SK-N-SH (cell line): Measurements from ENCODE around the gene GASK1A. TPM values are rescaled to one million over a fixed set of nuclear protein-coding genes. Genes with fewer than 3 reads are reported as not detected.

Source experiments
- CTCF ChIA-PET: fragments of 300-600, 350-600 bp; formaldehyde crosslinking; extraction: SDS; loops from one replicate; lab custom pipeline; 2021; lab: Yijun Ruan, JAX
- POLR2A ChIA-PET: fragments of 350-600 bp; sonication (Branson Sonifier 250); formaldehyde crosslinking; extraction: SDS; loops from one replicate; lab custom pipeline; 2020; ENCODE audit warnings: antibody characterized with exemption, inconsistent platforms; lab: Yijun Ruan, JAX
- DNase-seq: peaks from one replicate; pipeline ENCODE4 v3.0.0; 2012
- H2AFZ ChIP-seq: fragments of 200-600 bp; sonication (generic); 2 replicates; pipeline ENCODE4 v1.8.1; 2016; ENCODE audit warnings: antibody characterized with exemption, mild to moderate bottlenecking, low read depth
- H3F3A ChIP-seq: fragments of 200-600 bp; sonication (generic); replicated peaks from 2 replicates; pipeline ENCODE3; 2016; ENCODE audit warnings: antibody characterized with exemption, mild to moderate bottlenecking; ENCODE audit not compliant: insufficient read depth
- H3K27ac ChIP-seq, 2 experiments: fragments of 200-500 bp in 1 of 2; fragments of 200-600 bp in 1 of 2; sonication (Bioruptor generic) in 1 of 2; sonication (generic), shearing (Covaris generic) in 1 of 2; 2 replicates each; pipeline versions ENCODE4 v1.5.1 to v1.6.1; 2014 to 2016; ENCODE audit warnings: low read depth in 2 of 2, inconsistent platforms in 1 of 2, low read length in 1 of 2, mild to moderate bottlenecking in 1 of 2, mixed read lengths in 1 of 2
- H3K27me3 ChIP-seq: fragments of 200-600 bp; sonication (generic), shearing (Covaris generic); 2 replicates; pipeline ENCODE4 v1.6.1; 2016; ENCODE audit warnings: mixed run types; ENCODE audit not compliant: insufficient read depth
- H3K36me3 ChIP-seq, 2 experiments: fragments of 200-500 bp in 1 of 2; fragments of 200-600 bp in 1 of 2; sonication (Bioruptor generic) in 1 of 2; sonication (generic) in 1 of 2; replicated peaks in 1 of 2; 2 replicates each; pipeline versions ENCODE3 to v1.5.1; 2014 to 2016; ENCODE audit warnings: low read length in 1 of 2, mild to moderate bottlenecking in 1 of 2; ENCODE audit not compliant: insufficient read depth in 2 of 2, control insufficient read depth in 1 of 2
- H3K4me1 ChIP-seq, 2 experiments: fragments of 200-500 bp in 1 of 2; fragments of 200-600 bp in 1 of 2; sonication (Bioruptor generic) in 1 of 2; sonication (generic), shearing (Covaris generic) in 1 of 2; 2 replicates each; pipeline versions ENCODE4 v1.5.1 to v1.6.1; 2014 to 2016; ENCODE audit warnings: low read depth in 1 of 2, low read length in 1 of 2, mixed run types in 1 of 2; ENCODE audit not compliant: insufficient read depth in 2 of 2, control insufficient read depth in 1 of 2
- H3K4me2 ChIP-seq: fragments of 200-600 bp; sonication (generic), shearing (Covaris generic); 2 replicates; pipeline ENCODE4 v1.6.1; 2017; ENCODE audit warnings: mixed run types
- H3K4me3 ChIP-seq, 2 experiments: fragments of 200-500 bp in 1 of 2; fragments of 200-600 bp in 1 of 2; sonication (Bioruptor generic) in 1 of 2; sonication (generic), shearing (Covaris generic) in 1 of 2; 2 replicates each; pipeline versions ENCODE4 v1.5.1 to v1.8.1; 2014 to 2016; ENCODE audit warnings: low read depth in 2 of 2, inconsistent platforms in 1 of 2, low read length in 1 of 2, mild to moderate bottlenecking in 1 of 2, mixed read lengths in 1 of 2, moderate library complexity in 1 of 2
- H3K79me2 ChIP-seq: fragments of 200-600 bp; sonication (generic); 2 replicates; pipeline ENCODE4 v1.8.1; 2017; ENCODE audit warnings: mild to moderate bottlenecking; ENCODE audit not compliant: insufficient read depth
- H3K9ac ChIP-seq: fragments of 200-600 bp; sonication (generic); 2 replicates; pipeline ENCODE4 v1.6.1; 2017; ENCODE audit warnings: mixed run types
- H3K9me2 ChIP-seq: fragments of 200-600 bp; sonication (generic); 2 replicates; pipeline ENCODE4 v1.6.1; 2017; ENCODE audit warnings: mixed run types
- H3K9me3 ChIP-seq: fragments of 200-600 bp; sonication (generic); 2 replicates; pipeline ENCODE4 v1.6.1; 2017; ENCODE audit warnings: mixed run types, mild to moderate bottlenecking, moderate library complexity
- H4K20me1 ChIP-seq: fragments of 200-600 bp; sonication (generic); 2 replicates; pipeline ENCODE4 v1.6.1; 2017; ENCODE audit warnings: mild to moderate bottlenecking, mixed run types; ENCODE audit not compliant: insufficient read depth
- ELF1 ChIP-seq: IDR thresholded peaks from 2 replicates; pipeline ENCODE4 v1.4.0; 2012
- EP300 ChIP-seq, 2 experiments: IDR thresholded peaks; 2 replicates each; pipeline versions ENCODE4 v1.4.0 to v1.6.1; 2012; ENCODE audit warnings: borderline replicate concordance in 1 of 2, low read depth in 1 of 2, low read length in 1 of 2
- EZH2phosphoT487 ChIP-seq: fragments of 200-600 bp; sonication (generic); IDR thresholded peaks from 2 replicates; pipeline ENCODE4 v1.6.1; 2017; ENCODE audit warnings: low read depth, mixed run types, mild to moderate bottlenecking, antibody characterized with exemption, moderate library complexity, borderline replicate concordance
- FOSL2 ChIP-seq: IDR thresholded peaks from 2 replicates; pipeline ENCODE4 v1.4.0; 2012; ENCODE audit warnings: low read depth, mild to moderate bottlenecking, moderate library complexity, borderline replicate concordance
- GATA2 ChIP-seq: sonication (generic); formaldehyde crosslinking; IDR thresholded peaks from 2 replicates; pipeline ENCODE4 v1.5.0; 2020; ENCODE audit warnings: mild to moderate bottlenecking, missing genetic modification reagents
- MXI1 ChIP-seq: IDR thresholded peaks from 2 replicates; pipeline ENCODE4 v1.6.1; 2012; ENCODE audit warnings: mild to moderate bottlenecking, low read depth, low read length, improper control_type of control experiment
- NFIC ChIP-seq: IDR thresholded peaks from 2 replicates; pipeline ENCODE4 v1.4.0; 2012; ENCODE audit warnings: borderline replicate concordance
- NRF1 ChIP-seq: IDR thresholded peaks from 2 replicates; pipeline ENCODE4 v1.6.1; 2012; ENCODE audit warnings: low read depth, mild to moderate bottlenecking, low read length
- RCOR1 ChIP-seq: fragments of 150-350 bp; IDR thresholded peaks from 2 replicates; pipeline ENCODE4 v1.6.1; 2017; ENCODE audit warnings: antibody characterized with exemption, low read length
- RXRA ChIP-seq: IDR thresholded peaks from 2 replicates; pipeline ENCODE4 v1.4.0; 2012; ENCODE audit warnings: low read depth, mild to moderate bottlenecking, borderline replicate concordance
- SIN3A ChIP-seq: IDR thresholded peaks from 2 replicates; pipeline ENCODE4 v1.6.1; 2012; ENCODE audit warnings: low read depth, mild to moderate bottlenecking, low read length, moderate library complexity, borderline replicate concordance
- TAF1 ChIP-seq: IDR thresholded peaks from 2 replicates; pipeline ENCODE4 v1.6.1; 2012; ENCODE audit warnings: low read depth, mild to moderate bottlenecking, low read length, moderate library complexity, borderline replicate concordance
- WGBS: methylation state at CpG from one replicate; pipeline ENCODE4 v1.1.6; 2017; ENCODE audit warnings: low lambda C conversion rate; 5-methylcytosine and 5-hydroxymethylcytosine counted together
- polyA plus RNA-seq, 3 experiments: library from polyadenylated mRNA; depleted of rRNA; stranded (reverse); fragments of >200 nt; gene quantifications; 2 replicates each; pipeline ENCODE4 v1.2.3, GENCODE V29; 2012
- TF ChIP-seq, protein P1 (sequence below): IDR thresholded peaks from 2 replicates; pipeline ENCODE4; 2012
- TF ChIP-seq, protein P2 (sequence below): fragments of 150-350 bp; IDR thresholded peaks from 2 replicates; pipeline ENCODE4 v1.6.1; 2017; ENCODE audit warnings: antibody characterized with exemption, low read length, low read depth, borderline replicate concordance
- TF ChIP-seq, protein P3 (sequence below): IDR thresholded peaks from 2 replicates; pipeline ENCODE4 v1.4.0; 2012; ENCODE audit warnings: low read depth, borderline replicate concordance
- TF ChIP-seq, protein P4 (sequence below): fragments of 200-600 bp; sonication (generic); IDR thresholded peaks from 2 replicates; pipeline ENCODE4 v1.6.1; 2017; ENCODE audit warnings: antibody characterized with exemption, mild to moderate bottlenecking, moderate library complexity

Gene GASK1A
- not detected in 2 replicates for polyA plus RNA-seq (2012; rRNA removed)
- not detected in 2 replicates for polyA plus RNA-seq (2012; cell fraction: cytosol; rRNA removed)
- not detected in 2 replicates for polyA plus RNA-seq (2012; cell fraction: nucleus; rRNA removed)

DNA sequence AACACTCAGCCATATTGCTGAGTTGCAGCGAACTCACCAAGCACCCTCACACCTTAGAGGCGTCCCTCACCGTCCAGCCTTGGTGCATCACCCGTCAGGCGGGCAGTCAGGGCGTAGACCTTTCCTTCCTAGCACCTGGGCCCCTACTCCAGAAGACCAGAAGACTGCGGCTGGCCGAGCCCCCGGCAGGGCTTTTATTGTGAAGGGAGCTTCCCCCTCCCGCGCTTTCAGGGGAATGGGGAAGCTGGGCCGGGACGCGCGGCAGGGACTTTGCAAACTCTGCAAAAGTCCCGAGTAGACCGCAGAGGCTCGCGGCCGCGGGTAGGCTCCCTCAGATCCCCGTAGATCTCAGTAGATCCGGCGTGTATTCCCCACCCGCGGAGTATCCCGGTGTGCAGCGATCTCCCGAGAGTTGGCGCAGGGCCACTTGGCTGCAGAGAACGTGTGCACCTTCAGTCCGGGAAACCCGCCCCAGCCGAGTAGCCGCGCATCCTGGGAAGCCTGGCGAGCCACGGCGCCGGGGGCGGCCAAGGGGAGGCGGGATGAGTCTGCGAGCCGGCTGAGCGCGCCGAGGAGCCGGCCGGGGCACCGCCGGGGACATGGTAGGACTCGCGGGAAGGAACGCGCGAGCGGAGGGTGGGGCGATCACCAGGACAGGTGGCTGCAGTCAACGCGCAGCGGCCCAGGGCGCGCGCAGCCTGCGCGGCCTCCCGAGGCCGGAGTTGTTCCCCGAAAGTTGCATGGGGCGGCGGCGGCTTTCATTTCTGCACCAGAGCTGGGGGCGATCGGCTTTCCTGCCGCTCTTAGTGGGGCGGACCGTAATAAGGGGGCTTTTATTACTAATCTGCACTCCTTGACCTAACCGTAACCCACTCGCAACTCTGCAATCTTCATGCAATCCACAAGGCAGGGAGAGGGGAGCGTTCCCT lies at the start of gene GASK1A:
Gene GASK1A (plus strand): TSS at position 268 of the 929 bp plus-strand sequence. CDS start 332 bp downstream, at position 600.
- Histone ChIP-seq H3K9me3 (no peaks in the 10 kb centered on the region), H2AFZ (0 out of 2 replicates have a peak within 1 kb of the TSS, but pooled peaks have one; percentile 41), H3K27me3 (peaks cover 17% of the 10 kb centered on the region; the same call in 1 of the 2 replicates), H3K4me2 (peak within 1 kb of the TSS; percentile 70), H3K79me2 (no peaks in the 10 kb centered on the region), H3K4me3 (peak within 1 kb of the TSS; percentile 41), H3F3A (no peaks in the 10 kb centered on the region)
- DNase-seq: peak; percentile 76
- WGBS: 11% methylated on average over 35 of the region's 80 CpGs
- TF ChIP-seq, protein P1, sequence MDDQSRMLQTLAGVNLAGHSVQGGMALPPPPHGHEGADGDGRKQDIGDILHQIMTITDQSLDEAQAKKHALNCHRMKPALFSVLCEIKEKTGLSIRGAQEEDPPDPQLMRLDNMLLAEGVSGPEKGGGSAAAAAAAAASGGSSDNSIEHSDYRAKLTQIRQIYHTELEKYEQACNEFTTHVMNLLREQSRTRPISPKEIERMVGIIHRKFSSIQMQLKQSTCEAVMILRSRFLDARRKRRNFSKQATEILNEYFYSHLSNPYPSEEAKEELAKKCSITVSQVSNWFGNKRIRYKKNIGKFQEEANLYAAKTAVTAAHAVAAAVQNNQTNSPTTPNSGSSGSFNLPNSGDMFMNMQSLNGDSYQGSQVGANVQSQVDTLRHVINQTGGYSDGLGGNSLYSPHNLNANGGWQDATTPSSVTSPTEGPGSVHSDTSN: no peak
- no peak for TF ChIP-seq GATA2
- TF ChIP-seq, protein P2, sequence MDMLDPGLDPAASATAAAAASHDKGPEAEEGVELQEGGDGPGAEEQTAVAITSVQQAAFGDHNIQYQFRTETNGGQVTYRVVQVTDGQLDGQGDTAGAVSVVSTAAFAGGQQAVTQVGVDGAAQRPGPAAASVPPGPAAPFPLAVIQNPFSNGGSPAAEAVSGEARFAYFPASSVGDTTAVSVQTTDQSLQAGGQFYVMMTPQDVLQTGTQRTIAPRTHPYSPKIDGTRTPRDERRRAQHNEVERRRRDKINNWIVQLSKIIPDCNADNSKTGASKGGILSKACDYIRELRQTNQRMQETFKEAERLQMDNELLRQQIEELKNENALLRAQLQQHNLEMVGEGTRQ: no peak
- TF ChIP-seq EZH2phosphoT487: no peak
- no peak for TF ChIP-seq SIN3A
- TF ChIP-seq RCOR1: no peak
- no peak for TF ChIP-seq EP300 (IDR thresholded peaks at IDR 0.05; ENCODE audit: borderline replicate concordance in 1 of 2, low read depth in 1 of 2, low read length in 1 of 2)
- no peak for TF ChIP-seq FOSL2
- TF ChIP-seq NFIC: no peak
- TF ChIP-seq MXI1: no peak
- TF ChIP-seq RXRA: no peak
- TF ChIP-seq, all 33 proteins: peak for 0
- Histone ChIP-seq H4K20me1 (no peaks in the 10 kb centered on the region), H3K4me1 (peaks cover 0 to 4% of the 10 kb centered on the region in 2 experiments; a peak in 1 of 4 replicates), H3K36me3 (no peaks in the 10 kb centered on the region), H3K9me2 (no peaks in the 10 kb centered on the region), H3K9ac (no peak within 1 kb of the TSS), H3K27ac (no peak within 1 kb of the TSS)
- ChIA-PET CTCF (interaction anchor here (1.3 to 6.0 kb wide), 2 partner anchors 16 to 532 kb away, joined by 3 to 46 read pairs; no protein-coding TSS in a partner anchor), POLR2A (no interaction called here)

DNA sequence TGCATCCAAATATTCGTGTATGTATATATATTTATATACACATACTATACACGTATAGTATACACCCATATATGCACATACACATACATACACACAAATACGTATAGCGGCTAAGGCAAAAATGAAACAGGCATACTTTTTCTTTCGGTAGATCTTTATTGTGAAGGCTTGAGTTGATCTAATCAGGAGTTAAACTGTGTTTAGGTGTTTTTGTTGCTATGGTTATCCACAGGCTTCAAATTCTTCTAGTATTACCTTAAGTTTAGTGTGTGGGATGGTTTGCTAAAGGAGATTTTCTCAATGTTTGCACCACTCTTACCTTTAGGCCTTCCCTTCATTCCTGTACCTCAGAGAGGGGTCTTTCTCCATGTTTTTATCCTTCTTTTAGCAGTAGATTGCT lies 45.0 kb upstream of the GASK1A start:
- H4K20me1 ChIP-seq: no peaks in the 10 kb centered on the region
- no peak for DNase-seq
- no peaks in the 10 kb centered on the region for H3K4me1 ChIP-seq
- H3K4me3 ChIP-seq: no peak overlapping the region
- no peaks in the 10 kb centered on the region; the same call in 1 of the 2 replicates for H3K27me3 ChIP-seq
- H3K79me2 ChIP-seq: no peaks in the 10 kb centered on the region
- no peak overlapping the region for H2AFZ ChIP-seq
- ChIA-PET POLR2A (no interaction called here), CTCF (interaction anchor here (1.2 kb wide), 1 partner anchor 28 kb away, joined by 6 read pairs; no protein-coding TSS in a partner anchor)
- H3K9me2 ChIP-seq: no peaks in the 10 kb centered on the region
- H3K9ac ChIP-seq: no peak overlapping the region
- 55% methylated on average over 5 of the region's 5 CpGs for WGBS
- H3F3A ChIP-seq: no peaks in the 10 kb centered on the region
- H3K36me3 ChIP-seq: no peaks in the 10 kb centered on the region
- no peaks in the 10 kb centered on the region for H3K9me3 ChIP-seq
- H3K27ac ChIP-seq: no peak overlapping the region
- H3K4me2 ChIP-seq: no peak overlapping the region
- TF ChIP-seq EZH2phosphoT487: no peak
- TF ChIP-seq TAF1: no peak
- no peak for TF ChIP-seq NRF1
- TF ChIP-seq, protein P3, sequence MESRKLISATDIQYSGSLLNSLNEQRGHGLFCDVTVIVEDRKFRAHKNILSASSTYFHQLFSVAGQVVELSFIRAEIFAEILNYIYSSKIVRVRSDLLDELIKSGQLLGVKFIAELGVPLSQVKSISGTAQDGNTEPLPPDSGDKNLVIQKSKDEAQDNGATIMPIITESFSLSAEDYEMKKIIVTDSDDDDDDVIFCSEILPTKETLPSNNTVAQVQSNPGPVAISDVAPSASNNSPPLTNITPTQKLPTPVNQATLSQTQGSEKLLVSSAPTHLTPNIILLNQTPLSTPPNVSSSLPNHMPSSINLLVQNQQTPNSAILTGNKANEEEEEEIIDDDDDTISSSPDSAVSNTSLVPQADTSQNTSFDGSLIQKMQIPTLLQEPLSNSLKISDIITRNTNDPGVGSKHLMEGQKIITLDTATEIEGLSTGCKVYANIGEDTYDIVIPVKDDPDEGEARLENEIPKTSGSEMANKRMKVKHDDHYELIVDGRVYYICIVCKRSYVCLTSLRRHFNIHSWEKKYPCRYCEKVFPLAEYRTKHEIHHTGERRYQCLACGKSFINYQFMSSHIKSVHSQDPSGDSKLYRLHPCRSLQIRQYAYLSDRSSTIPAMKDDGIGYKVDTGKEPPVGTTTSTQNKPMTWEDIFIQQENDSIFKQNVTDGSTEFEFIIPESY: no peak
- TF ChIP-seq ELF1: no peak
- TF ChIP-seq, protein P4, sequence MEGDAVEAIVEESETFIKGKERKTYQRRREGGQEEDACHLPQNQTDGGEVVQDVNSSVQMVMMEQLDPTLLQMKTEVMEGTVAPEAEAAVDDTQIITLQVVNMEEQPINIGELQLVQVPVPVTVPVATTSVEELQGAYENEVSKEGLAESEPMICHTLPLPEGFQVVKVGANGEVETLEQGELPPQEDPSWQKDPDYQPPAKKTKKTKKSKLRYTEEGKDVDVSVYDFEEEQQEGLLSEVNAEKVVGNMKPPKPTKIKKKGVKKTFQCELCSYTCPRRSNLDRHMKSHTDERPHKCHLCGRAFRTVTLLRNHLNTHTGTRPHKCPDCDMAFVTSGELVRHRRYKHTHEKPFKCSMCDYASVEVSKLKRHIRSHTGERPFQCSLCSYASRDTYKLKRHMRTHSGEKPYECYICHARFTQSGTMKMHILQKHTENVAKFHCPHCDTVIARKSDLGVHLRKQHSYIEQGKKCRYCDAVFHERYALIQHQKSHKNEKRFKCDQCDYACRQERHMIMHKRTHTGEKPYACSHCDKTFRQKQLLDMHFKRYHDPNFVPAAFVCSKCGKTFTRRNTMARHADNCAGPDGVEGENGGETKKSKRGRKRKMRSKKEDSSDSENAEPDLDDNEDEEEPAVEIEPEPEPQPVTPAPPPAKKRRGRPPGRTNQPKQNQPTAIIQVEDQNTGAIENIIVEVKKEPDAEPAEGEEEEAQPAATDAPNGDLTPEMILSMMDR: no peak
- no peak for TF ChIP-seq EP300 (IDR thresholded peaks at IDR 0.05; ENCODE audit: borderline replicate concordance in 1 of 2, low read depth in 1 of 2, low read length in 1 of 2)
